Caco-2 (cell line): ENCODE measurements around the gene FOXF2. TPM values are rescaled to one million over a fixed set of nuclear protein-coding genes. Genes with fewer than 3 reads are reported as not detected.

Source experiments
- BruUV-seq: library from RNA; stranded (reverse); fragments of 400-500 nt; replicated peaks from 2 replicates; lab custom pipeline; 2021; lab: Mats Ljungman, UMichigan
- CTCF ChIA-PET: fragments of 300-600 bp; sonication (Branson Sonifier 250); formaldehyde crosslinking; loops from one replicate; lab custom pipeline; 2022; ENCODE audit warnings: antibody characterized with exemption; lab: Charles Lee
- POLR2A ChIA-PET: fragments of 300-600 bp; sonication (Branson Sonifier 250); formaldehyde crosslinking; loops from one replicate; lab custom pipeline; 2022; ENCODE audit warnings: antibody characterized with exemption; lab: Charles Lee
- DNase-seq, 2 experiments: peaks; one replicate each; pipeline versions ENCODE4 v3.0.0 to v3.0.0-alpha.2; 2020 to 2022
- H3K27me3 ChIP-seq: replicated peaks from 2 replicates; pipeline ENCODE4 v1.6.0; 2011; ENCODE audit warnings: low read length; ENCODE audit not compliant: control insufficient read depth, insufficient read depth
- H3K36me3 ChIP-seq: 2 replicates; pipeline ENCODE4 v1.5.1; 2011; ENCODE audit warnings: low read length; ENCODE audit not compliant: control insufficient read depth, insufficient read depth
- H3K4me1 ChIP-seq: fragments of 250-450 bp; sonication (Bioruptor Pico); 2 replicates; pipeline ENCODE4 v1.5.1; 2020; ENCODE audit warnings: mild to moderate bottlenecking
- H3K4me3 ChIP-seq: 2 replicates; pipeline ENCODE4 v1.5.1; 2011; ENCODE audit warnings: low read depth, mild to moderate bottlenecking, control low read depth, low read length
- H3K9me3 ChIP-seq: fragments of 250-450 bp; sonication (Bioruptor Pico); 2 replicates; pipeline ENCODE4 v1.5.1; 2020; ENCODE audit warnings: mild to moderate bottlenecking, moderate library complexity
- H3K27ac Mint-ChIP-seq: one replicate; pipeline ENCODE4 v1.8.0; 2022; ENCODE audit warnings: mixed read lengths; ENCODE audit not compliant: unreplicated experiment
- H3K27me3 Mint-ChIP-seq: one replicate; pipeline ENCODE4 v1.8.0; 2022; ENCODE audit warnings: mixed read lengths; ENCODE audit not compliant: insufficient read depth, unreplicated experiment
- H3K36me3 Mint-ChIP-seq: one replicate; pipeline ENCODE4 v1.8.0; 2022; ENCODE audit warnings: mild to moderate bottlenecking, mixed read lengths; ENCODE audit not compliant: insufficient read depth, unreplicated experiment
- H3K4me1 Mint-ChIP-seq: one replicate; pipeline ENCODE4 v1.8.0; 2022; ENCODE audit warnings: low read depth, mixed read lengths; ENCODE audit not compliant: unreplicated experiment
- H3K4me3 Mint-ChIP-seq: one replicate; pipeline ENCODE4 v1.8.0; 2022; ENCODE audit warnings: mild to moderate bottlenecking, moderate library complexity, mixed read lengths; ENCODE audit not compliant: unreplicated experiment
- H3K9me3 Mint-ChIP-seq: one replicate; pipeline ENCODE4 v1.8.0; 2022; ENCODE audit warnings: mixed read lengths; ENCODE audit not compliant: unreplicated experiment
- intact Hi-C: fragments of 100-400 bp; cut with micrococcal nuclease; formaldehyde crosslinking; loops from one replicate; pipeline ENCODE4 v1.10.0; 2022; ENCODE audit not compliant: unreplicated experiment
- total RNA-seq: library from RNA; stranded (reverse); gene quantifications from 2 replicates; pipeline ENCODE4 v1.2.3, GENCODE V29; 2022
- TF ChIP-seq, protein P1 (sequence below), 2 experiments: fragments of 200-600 bp in 1 of 2; IDR thresholded peaks; 1 replicate in 1 of 2; 2 replicates in 1 of 2; pipeline versions ENCODE4 v1.5.1 to v1.8.0; 2011 to 2022; ENCODE audit warnings: antibody characterized with exemption in 1 of 2, control low read depth in 1 of 2, inconsistent platforms in 1 of 2, low read depth in 1 of 2, low read length in 1 of 2, mild to moderate bottlenecking in 1 of 2, moderate library complexity in 1 of 2; ENCODE audit not compliant: insufficient read depth in 1 of 2, severe bottlenecking in 1 of 2, unreplicated experiment in 1 of 2

Gene FOXF2
- total RNA-seq, 1 experiment from 2014 or later = 0.88 TPM

DNA sequence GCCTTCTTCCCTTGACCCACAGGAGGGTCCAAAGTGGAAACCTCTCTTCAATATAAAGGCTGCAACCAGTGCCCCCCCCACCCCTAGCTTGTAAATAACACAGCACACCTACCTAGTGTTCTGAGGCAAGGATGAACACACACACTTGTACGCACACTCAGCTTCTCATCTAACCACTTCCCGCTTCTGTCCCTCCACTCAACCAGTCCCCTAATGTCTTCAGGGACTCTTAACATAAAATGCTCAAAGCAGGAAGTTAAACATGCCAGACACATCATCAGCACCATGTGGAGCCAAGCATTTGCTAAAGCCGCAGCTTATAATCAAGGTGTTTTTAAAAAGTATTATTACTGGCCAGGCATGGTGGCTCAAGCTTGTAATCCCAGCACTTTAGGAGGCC, 42.2 kb upstream of the FOXF2 start:
- Mint-ChIP-seq H3K4me3 (no peak overlapping the region), H3K4me1 (no peaks in the 10 kb centered on the region), H3K27me3 (no peaks in the 10 kb centered on the region), H3K9me3 (peaks cover 38% of the 10 kb centered on the region), H3K36me3 (no peaks in the 10 kb centered on the region), H3K27ac (no peak overlapping the region)
- TF ChIP-seq, protein P1, sequence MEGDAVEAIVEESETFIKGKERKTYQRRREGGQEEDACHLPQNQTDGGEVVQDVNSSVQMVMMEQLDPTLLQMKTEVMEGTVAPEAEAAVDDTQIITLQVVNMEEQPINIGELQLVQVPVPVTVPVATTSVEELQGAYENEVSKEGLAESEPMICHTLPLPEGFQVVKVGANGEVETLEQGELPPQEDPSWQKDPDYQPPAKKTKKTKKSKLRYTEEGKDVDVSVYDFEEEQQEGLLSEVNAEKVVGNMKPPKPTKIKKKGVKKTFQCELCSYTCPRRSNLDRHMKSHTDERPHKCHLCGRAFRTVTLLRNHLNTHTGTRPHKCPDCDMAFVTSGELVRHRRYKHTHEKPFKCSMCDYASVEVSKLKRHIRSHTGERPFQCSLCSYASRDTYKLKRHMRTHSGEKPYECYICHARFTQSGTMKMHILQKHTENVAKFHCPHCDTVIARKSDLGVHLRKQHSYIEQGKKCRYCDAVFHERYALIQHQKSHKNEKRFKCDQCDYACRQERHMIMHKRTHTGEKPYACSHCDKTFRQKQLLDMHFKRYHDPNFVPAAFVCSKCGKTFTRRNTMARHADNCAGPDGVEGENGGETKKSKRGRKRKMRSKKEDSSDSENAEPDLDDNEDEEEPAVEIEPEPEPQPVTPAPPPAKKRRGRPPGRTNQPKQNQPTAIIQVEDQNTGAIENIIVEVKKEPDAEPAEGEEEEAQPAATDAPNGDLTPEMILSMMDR (IDR thresholded peaks at IDR 0.05; ENCODE audit: insufficient read depth in 1 of 2, low read depth in 1 of 2, low read length in 1 of 2, severe bottlenecking in 1 of 2, unreplicated experiment in 1 of 2) = no peak
- POLR2A ChIA-PET = interaction anchor here (0.6 kb wide), 1 partner anchor 282 kb away, joined by 13 read pairs; no protein-coding TSS in a partner anchor
- no TSS peak for BruUV-seq
- no peak for DNase-seq
- CTCF ChIA-PET = no interaction called here
- Histone ChIP-seq H3K9me3 (peaks cover 23% of the 10 kb centered on the region), H3K4me3 (no peak overlapping the region), H3K27me3 (no peaks in the 10 kb centered on the region), H3K36me3 (no peaks in the 10 kb centered on the region), H3K4me1 (no peaks in the 10 kb centered on the region)
- intact Hi-C loops = no loop called here

DNA sequence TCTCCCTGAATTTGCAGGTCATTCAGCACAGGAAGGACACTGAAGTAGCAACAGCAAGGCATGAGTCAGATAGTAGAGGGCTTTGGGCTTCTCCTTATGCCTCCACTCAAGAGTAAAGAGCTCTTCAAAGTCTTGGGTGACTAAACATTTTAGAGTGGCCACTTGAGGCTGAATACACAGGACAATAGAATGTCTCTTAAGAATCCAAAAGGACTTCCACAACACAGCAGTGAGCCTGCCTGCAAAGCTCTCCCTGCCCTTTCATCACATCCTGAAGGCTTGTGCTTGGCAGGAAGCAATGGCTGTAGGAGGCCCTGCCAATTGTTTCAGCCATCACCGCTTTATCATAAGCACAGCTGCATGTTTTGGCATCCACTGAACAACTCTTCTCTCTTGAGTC, 40.7 kb upstream of the FOXF2 start:
- Mint-ChIP-seq H3K4me3 (no peak overlapping the region), H3K4me1 (no peaks in the 10 kb centered on the region), H3K9me3 (peaks cover 29% of the 10 kb centered on the region), H3K36me3 (no peaks in the 10 kb centered on the region), H3K27ac (no peak overlapping the region), H3K27me3 (no peaks in the 10 kb centered on the region)
- intact Hi-C loops = no loop called here
- no TSS peak for BruUV-seq
- H3K27me3 ChIP-seq = no peaks in the 10 kb centered on the region
- H3K4me3 ChIP-seq = no peak overlapping the region
- ChIA-PET CTCF (no interaction called here), POLR2A (no interaction called here)
- DNase-seq = no peak
- H3K4me1 ChIP-seq = no peaks in the 10 kb centered on the region
- no peaks in the 10 kb centered on the region for H3K36me3 ChIP-seq
- TF ChIP-seq, protein P1 (IDR thresholded peaks at IDR 0.05; ENCODE audit: insufficient read depth in 1 of 2, low read depth in 1 of 2, low read length in 1 of 2, severe bottlenecking in 1 of 2, unreplicated experiment in 1 of 2) = no peak
- peaks cover 23% of the 10 kb centered on the region for H3K9me3 ChIP-seq

- Mint-ChIP-seq H3K27me3 (peaks cover 3% of the 10 kb centered on the region), H3K27ac (no peak overlapping the region), H3K4me1 (no peaks in the 10 kb centered on the region), H3K9me3 (peaks cover 19% of the 10 kb centered on the region), H3K36me3 (no peaks in the 10 kb centered on the region), H3K4me3 (no peak overlapping the region)
- no TSS peak for BruUV-seq
- H3K4me3 ChIP-seq = no peak overlapping the region
- TF ChIP-seq, protein P1 (IDR thresholded peaks at IDR 0.05; ENCODE audit: insufficient read depth in 1 of 2, low read depth in 1 of 2, low read length in 1 of 2, severe bottlenecking in 1 of 2, unreplicated experiment in 1 of 2) = no peak
- ChIA-PET POLR2A (no interaction called here), CTCF (no interaction called here)
- no peaks in the 10 kb centered on the region for H3K27me3 ChIP-seq
- H3K9me3 ChIP-seq = peaks cover 17% of the 10 kb centered on the region
- intact Hi-C loops = no loop called here
- no peaks in the 10 kb centered on the region for H3K36me3 ChIP-seq
- H3K4me1 ChIP-seq = no peaks in the 10 kb centered on the region
- no peak for DNase-seq
Observed at GRCh38 chr6:1349655-1350054, 39.7 kb upstream of the FOXF2 start.
